ENCODE data around the gene HOXA3.

The HOXA3 gene

DNA sequence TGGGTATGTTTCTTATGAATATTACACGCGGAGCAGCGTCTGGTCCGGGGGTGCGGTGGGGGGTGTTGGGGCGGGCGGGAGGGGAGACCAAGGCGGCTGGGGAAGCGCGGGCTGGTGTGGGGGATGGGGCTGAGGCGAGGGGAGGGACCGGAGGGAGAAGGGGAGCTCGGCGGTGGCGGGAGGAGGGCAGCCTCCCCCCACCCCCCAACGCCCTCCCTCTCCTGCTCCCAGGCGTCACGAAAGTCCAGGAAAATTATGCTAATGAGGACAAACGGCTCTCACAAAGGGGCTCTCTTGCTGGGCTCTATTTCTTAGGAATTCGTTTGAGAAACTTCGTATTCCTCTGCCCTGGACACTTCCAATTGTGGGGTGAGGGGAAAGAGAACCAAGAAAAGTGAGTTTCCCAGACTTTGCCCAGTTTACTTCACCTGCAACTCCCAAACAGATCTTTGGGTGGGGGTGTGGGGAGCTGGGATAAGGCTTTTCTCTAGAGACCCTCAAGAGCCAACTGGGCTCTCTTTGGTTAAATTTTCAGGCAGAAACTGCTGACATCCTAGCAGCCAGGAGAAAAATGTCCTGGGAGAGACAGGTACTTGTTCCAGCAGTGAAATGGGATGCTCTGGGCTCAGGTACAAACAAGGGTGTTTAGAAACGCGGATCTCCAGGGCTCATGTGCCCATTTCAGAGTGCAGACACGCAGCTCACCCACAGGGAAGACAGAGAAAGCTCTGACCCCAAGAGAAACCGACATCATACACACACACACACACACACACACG is 38.2 kb downstream of the HOXA3 start:
- no peak for DNase-seq (ENCODE audit: low spot score)

DNA sequence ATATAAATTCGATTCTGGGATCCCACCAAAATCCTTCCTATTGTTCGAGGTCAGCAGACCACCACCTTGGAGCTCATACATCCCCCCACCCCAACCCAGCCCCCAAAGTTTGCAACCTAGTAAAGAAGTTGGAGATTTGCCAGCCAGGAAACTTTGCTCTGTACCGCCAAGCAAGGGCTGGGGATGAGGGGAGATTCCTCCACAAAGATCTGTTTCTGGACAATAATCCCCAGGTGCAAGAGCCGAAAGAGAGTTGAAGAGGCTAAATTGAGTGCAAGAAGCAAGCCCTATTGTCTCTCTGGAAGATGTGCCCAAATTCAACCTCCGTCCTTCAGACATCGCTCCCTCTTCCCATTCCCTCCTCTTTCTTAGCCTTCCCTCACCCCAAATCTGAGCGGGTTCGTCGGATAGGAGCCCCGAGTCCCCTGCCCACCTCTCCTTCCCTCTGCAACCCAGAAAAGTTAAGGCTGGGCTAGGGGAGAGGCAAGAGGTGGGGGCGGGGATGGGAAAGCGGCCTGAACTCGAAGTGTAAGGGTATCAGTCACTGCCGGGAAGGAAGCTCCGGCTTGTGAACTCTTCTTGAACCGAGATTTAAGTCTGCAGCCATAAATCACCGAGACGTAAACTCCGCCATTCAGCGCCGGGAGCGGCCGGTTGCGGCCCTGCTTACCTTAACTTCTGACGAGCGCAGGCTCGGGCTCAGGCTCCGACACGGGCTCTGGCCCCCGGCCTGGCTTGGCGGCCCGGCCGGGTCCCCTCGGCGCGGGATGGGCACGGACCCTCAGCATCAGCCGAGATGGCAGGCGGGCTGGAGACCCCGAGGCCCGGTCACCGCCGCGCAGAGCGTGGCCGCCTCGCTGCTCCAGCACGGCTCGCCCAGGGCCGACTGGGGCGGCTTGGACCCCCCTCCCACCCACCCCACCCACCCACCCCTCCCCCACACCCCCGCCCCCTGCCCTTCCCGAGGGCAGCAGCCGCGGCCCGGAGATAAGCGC is 39.1 kb downstream of the HOXA3 start:
- peak; percentile 84 for DNase-seq (ENCODE audit: low spot score)

DNA sequence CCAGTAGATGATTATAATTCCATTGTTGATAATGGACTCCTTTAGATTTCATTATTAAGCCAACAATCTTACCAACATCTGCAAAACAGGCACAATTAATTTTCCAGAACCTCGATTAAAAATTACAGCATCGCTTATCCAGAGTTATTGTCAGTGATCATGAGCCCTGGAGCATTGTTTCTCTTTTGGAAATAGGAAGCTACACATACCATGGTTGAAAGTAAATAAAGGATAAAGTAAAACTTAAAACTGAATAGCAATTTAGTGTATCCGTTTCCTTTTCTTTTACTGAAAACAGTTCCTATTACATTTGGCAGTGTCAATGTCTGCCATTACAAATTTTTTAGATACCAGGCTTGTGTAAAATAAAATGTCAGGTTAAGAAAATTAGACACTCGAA is 40.0 kb downstream of the HOXA3 start:
- DNase-seq (ENCODE audit: low spot score), result no peak

DNA sequence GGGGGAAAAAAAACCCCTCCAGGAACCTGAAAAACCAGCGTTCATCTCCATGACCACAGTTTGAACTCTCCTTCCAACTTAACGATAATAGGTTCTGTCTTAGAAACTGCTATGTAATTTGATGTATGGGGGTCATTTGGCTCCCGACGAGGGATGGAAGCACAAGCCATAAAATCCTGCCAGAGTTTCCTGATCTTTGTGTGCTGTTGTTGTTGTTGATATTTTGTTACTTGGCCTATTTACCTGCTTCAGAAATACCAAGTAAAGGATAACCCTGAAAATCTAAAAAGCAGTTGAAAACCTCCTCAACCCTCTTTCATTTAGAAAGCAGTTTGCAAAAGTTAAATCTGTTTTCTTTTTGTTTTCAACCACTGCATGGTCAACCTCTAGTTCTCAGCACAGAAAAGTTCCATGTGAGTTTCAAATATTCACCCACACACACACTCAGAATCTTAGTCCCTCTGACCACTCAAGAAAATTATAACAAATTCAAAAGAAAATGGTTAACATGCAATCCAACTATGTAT is 40.6 kb downstream of the HOXA3 start:
- no peak for DNase-seq (ENCODE audit: low spot score)

DNA sequence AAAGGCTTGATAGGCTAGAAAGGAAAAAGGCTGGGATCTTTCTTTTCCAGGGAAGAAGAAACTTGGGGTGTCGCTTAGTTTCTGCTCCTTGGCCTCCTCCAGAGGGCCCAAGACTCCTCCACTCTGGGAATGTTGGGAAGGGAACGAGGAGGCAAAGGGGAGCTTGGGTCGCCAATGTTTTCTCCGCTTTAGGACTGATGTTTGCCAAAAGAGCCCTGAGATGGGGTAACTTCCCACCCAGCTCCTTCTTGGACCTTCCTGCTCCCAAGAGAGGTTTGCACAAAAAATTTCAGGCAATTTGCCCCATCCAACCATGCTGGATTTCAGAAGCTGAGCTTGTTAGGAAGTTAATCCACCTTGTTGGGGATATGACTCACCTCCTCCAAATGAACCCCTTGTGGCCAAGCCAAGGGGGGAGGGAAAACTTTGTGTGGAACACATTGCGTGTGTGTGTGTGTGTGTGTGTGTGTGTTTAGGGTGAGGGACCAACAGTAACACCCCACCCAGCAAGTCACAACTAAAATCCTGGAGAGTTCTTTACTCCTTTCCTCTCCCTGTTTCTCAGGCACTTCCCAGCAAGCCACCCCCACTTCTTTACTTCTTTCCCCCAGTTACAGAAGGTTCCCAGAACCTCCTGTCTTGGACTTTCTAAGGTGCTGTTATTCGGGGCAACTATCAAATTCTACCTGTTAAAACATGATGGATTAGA is 41.2 kb downstream of the HOXA3 start:
- no peak for DNase-seq (ENCODE audit: low spot score)

DNA sequence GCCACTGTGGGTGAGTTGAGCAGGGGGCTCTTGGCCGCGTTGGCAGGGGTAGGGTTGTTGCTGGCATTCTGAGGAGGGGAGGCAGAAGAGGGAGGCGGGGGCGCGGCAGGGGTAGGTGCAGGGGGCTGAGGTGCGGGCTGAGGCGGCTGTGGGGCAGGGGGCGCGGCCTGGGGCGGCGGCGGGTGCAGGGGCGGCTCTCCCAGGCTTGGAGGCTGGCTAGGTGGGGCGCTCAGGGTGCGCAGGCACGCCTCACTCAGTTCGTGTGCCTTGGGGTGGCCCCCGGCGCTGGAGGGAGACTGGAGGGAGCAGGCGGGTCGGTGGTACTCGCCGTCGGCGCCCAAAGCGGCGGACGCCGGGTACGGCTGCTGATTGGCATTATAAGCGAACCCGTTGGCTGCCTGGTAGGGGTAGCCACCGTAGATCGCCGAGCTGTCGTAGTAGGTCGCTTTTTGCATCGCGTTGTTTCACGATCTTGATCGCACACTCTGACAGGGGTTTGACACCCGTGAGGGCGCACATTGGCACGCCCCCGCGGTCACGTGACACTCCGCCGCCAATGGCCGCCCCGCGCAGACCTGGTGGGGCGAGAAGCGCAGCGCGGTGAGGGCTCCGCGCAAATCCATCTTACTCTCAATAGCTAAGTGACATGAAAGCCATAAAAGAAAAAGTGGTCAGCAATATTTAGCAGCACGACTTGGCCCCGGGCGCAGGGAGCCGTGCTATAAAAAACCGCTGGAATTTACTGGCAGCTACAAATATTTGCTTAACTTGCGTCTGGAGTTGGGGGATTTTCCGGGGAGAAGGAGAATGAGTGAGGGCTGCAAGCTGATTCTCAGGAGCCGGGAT is 42.0 kb downstream of the HOXA3 start:
- DNase-seq (ENCODE audit: low spot score), result no peak

DNA sequence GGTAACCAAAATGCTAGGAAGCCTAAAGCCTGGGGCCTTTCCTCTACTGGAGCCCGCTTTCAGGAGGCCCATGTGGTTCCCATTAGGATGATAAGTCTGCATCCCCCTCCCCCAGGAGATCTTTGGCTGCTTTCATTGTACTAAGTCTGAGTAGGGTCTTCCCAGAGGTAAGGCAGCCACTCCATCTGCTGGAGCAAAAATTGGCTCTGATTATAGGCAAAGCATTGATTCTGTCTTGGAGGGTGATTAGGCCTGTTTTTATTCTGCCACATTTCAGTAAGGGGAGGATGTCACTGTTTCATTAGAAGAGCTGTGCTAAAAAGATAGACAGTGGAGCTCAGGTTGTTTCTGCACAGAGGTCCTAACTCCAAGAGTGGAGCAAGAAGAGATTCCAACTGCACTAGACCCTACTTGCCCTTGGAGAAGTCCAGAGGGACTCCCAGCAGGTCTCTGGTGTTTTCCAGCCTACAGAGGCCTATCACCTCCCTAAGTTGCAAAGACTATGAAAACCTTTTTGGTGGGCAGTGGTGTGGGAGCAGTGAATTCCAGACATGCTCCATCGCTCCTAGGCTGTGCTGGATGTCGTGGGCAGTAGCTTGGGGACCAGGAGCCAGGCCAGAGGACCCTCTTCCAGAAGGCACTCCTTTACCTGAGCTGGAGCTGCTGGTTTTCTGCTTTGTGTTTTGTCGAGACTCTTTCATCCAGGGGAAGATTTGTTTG is 42.8 kb downstream of the HOXA3 start:
- DNase-seq (ENCODE audit: low spot score), result no peak

DNA sequence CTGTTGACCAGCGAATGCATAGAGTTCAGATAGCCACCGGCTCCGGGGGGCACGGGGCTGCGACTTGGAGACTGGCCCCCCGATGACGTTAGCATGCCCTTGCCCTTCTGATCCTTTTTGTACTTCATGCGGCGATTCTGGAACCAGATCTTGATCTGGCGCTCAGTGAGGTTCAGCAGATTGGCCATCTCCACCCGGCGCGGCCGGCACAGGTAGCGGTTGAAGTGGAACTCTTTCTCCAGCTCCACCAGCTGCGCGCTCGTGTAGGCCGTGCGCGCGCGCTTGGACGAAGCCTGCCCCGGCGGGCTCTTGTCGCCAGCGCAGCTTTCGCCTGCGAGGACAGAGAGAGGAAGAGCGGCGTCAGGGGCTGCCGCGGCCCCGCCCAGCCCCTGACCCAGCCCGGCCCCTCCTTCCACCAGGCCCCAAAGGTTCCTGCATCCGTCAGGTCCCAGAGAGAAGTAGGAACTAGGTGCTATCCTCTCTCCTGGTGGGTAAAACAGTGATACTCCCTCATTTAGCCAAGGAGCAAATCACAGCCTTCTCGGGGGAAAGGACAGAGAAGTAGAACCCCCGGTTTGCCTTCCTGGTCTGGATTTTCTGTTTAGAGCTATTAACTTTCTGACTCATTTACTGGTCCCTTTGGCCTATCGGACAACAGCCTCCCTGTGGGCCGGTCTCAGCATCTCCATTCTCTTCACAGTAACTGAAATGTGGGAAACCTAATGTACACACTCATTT is 43.8 kb downstream of the HOXA3 start:
- DNase-seq (ENCODE audit: low spot score), result no peak

DNA sequence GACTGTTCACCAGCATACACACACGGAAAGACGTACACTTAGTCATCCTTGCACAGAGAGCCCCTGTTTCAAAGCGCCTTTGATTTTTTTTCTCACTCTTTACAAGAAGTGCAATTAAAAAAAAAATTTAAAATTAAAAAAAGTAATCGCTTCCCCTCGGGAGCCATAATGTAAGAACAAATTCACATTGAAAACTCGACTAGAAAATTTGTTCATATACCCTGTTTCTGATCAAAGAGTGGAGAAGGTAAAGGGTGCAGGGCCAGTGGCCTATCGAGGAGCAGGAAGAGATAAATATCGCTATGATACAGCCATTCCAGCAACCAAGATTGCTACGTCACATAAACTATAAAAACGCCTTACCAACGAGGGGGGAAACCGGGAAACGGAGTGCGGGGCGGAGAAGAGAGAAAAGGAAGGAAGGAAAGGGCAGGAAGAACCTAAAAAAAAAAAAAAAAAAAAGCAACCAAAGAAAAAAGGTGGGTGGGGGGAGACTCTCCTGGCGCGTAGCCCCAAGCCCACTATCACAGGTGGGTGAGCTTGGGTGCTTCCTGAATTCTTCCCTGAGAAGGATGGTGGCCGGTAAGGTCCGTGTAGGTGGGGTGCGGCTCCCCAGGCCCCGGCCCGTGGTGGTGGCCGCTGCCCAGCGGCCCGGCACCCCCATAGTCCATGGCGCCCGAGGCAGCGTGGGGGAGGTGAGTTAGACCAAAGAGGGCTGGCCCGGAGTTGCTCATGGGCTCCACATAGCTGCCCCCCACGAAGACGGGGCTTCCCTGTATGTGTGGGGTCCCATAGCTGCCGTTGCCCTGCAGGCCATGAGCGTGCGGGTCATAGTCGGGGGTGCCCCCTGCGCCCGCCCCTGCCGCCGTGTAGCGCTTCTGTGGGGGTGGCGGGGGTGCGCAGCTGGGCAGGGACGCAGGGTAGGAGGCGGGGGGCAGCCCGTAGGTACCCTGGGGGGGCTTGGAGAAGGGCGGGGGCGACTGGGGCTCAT is 44.7 kb downstream of the HOXA3 start:
- no peak for DNase-seq (ENCODE audit: low spot score)

DNA sequence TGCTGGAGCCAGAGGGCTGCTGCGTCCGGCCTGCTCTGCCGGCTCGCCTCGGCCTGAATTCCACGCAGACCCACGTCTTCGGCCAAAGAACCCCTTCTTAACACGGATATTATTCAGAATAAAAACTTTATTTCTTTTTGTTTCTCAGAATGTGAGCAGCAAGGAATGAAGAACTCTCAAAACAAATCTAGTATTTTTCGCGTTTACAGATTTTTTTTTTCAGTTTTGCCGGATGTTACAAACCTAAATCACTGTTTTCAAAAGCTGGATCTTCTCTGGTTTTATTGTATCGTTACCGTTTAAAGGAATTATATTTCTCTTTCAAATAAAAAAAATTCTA is 45.5 kb downstream of the HOXA3 start:
- no peak for DNase-seq (ENCODE audit: low spot score)

DNA sequence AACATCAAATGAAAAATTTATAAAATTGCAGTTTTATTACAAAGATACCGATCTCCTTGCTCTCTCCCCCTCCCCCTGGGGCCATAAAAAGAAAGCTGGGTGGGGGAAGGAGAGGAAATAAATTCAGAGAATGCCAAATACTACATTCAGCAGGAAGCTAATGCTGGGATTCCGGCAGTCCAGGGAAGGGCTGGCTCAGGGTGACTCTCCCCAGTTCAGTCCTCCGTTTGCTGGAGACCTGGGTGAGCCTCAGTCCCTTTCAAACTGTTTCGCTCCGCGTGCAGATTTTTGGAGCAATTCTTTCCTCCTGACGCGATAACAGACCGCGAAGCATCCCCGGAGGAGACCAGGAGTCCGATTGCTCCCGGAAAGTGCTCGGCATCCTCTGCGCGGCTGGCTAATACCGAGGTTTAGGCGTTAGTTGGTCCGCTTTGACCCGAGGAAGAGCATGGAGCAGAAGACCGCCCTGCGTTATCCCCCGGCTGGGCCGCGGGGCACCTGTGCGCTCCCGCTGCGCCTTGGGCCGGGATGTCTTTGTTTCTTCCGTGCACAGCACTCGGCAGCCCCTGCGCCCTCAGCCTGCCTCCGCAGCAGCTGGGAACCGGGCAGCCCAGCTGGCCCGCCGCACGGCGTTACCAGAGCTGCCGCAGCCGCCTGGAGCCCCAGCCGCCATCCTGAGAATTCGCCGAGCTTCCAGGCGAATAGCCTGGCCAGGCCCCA is 46.0 kb downstream of the HOXA3 start:
- no peak for DNase-seq (ENCODE audit: low spot score)

DNA sequence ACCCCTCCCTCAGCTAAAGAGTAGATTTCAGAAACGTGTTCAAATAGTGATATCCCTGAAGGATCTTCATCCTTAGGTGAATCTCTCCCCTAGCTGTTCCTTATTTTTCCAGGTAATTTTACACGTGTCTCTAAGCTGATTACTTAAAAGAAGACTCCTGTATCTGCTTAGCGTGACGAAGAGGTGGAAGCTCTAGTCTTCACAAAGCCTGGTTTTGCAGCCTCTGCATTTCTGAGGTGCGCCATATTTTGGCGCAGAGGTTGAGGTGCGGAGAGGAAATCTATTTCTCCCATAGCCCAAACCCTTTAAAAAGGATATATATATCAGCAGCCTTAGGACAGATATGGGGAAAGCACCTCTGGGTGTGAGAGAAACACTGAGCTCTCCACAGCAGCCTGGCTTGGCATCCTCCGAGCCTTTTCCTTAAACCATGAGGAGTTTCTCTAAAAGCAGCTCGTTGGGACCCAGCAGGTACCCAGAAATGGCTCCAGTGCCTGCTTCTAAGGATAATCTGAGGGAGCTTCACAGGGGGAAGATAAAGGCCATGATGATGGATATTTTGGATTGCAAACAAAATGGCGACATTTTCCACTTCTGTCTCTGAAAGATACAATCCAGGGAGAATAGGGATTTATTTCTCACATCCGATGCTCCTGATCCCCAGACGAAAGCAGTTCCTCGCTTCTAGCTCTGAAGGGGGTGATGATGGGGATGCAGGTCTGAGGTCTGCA is 46.9 kb downstream of the HOXA3 start:
- no peak for DNase-seq (ENCODE audit: low spot score)

DNA sequence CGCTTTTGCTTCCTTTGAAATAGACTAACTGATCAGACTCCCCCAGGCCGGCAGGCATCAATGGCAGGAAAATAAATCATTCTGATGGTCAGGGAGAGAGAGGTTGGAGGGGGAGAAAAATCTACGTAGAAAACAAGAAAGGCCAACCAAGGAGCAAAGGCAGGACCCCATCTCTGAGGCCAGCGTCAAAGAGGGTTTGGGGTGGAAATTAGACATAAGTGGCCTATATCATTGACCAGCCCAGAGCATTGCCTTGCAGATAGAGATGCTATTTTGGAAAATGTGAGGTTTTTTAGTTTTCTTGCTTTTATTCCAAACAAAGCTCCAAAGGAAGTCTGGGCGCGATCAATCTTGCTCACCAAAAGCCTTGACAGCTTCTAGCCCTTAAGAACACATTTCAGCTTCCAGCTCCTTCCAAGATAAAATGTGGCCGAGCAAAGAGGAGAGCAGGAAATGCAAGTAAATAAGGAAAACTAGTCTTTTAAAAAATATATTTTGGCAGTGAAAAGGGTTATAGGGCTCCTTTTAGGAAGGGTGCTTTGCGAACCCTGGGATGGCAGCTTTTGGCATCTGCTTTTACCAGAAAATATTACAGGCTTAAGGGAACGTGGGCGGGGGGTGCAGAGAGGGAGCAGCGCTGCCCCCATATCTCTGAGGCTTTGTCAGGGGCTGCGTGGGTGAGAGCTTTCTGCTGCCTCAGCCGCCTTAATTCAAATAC is 47.9 kb downstream of the HOXA3 start:
- DNase-seq (ENCODE audit: low spot score), result no peak

DNA sequence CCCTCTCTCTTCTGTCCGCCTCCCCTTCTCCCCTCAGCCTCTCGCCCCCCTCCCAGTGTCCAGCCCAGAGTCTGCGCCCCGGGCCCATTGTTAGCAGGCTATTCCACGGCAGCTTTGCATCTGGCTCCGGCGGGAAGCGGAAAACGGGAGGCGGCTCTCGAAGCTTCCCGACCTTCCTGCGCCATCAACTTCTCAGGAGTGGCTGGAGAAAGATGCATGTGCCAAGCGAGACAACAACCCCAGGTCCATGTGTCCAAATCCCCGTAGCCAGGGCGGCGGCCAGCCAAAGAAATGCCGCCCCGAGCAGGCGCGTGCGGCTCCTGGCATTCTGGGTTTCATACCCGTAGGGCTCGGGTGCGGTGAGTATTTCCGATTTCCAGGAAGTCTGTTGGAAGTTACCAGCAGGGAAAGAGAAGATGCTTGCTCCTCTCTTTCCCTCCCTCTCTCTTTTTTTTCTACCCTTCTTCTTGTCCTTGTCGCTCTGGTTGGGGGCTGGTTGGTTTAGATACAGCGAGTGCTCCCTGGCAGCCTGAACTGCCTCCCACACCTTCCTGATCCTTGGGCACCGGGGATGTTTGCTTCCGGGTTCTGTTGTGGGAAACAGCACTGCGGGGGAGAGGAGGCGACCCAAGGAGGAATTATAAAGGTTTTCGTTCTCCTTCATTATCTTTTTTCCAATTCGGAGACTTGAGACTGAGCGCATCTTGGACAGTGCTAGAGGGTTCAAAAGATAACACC is 48.7 kb downstream of the HOXA3 start:
- no peak for DNase-seq (ENCODE audit: low spot score)

DNA sequence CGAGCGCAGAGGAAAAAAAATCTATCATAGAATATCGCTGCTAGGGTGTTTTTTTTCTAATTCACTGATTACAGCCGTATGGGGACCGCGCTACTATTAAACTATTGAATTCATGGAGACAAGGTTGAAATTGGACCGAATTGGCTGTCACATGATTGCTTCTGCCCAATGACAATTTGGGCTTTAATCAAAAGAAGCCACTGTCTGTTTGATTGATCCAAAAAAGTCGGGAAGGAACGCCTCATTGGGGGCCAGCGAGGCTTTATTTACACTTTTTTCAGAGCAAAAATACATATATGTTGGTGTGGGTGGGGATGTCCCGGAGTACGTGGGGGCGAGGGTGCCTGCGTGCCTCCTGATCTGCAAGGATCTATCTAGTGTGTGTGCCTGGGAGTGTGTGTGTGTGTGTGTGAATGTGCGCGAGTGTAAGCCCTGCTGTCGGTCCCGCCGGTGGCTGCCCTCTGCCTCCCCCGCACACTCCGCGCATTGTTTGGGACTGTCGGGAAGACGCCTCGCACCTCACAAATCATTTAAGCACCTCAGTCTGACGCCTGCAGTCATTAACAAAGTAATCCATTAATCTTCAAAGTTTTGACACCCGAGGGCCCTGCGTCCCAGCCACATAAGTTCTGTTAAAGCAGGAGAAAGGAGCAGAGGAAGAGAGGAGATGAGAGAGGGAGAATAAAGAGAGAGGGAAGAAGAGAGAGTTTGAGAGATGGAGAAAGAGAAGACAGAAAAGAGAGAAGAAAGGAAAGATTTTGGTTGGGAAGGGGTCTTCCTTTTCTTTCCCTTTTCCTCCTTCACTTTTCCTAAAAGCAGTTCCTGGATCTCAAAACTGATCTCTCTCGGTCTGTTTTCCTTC is 49.6 kb downstream of the HOXA3 start, which contains the start of gene HOXA2:
Gene HOXA2, minus strand, starts transcription at position 103 of the 862 bp plus-strand sequence. CDS start 183 bp downstream, outside the sequence.
- DNase-seq (ENCODE audit: low spot score), result no peak

All from kidney capillary endothelial cell (primary cell).